Large intestine (tissue), 3 donors: ENCODE data around the gene ZBTB9. TPM values are rescaled to one million over a fixed set of nuclear protein-coding genes. Genes with fewer than 3 reads are reported as not detected.
A peak's percentile ranks its signal among the peaks of the same experiment; 100 is the strongest.

Source experiments
- DNase-seq, 2 donors: peaks; one replicate each; pipeline versions ENCODE4 v3.0.0 to v3.0.0-alpha.2; 2013
- H3K27ac ChIP-seq: one replicate; pipeline ENCODE4 v1.5.1; 2013; ENCODE audit warnings: low read length
- H3K27me3 ChIP-seq: 2 replicates; pipeline ENCODE4 v1.6.1; 2013; ENCODE audit warnings: low read length; ENCODE audit not compliant: control insufficient read depth, insufficient read depth
- H3K36me3 ChIP-seq: 2 replicates; pipeline ENCODE4 v1.6.1; 2013; ENCODE audit warnings: low read length; ENCODE audit not compliant: control insufficient read depth, insufficient read depth
- H3K4me1 ChIP-seq: one replicate; pipeline ENCODE4 v1.6.1; 2013; ENCODE audit warnings: low read length; ENCODE audit not compliant: control insufficient read depth, insufficient read depth
- H3K4me3 ChIP-seq: one replicate; pipeline ENCODE4 v1.5.1; 2013; ENCODE audit warnings: low read length
- H3K9me3 ChIP-seq: one replicate; pipeline ENCODE4 v1.6.1; 2013; ENCODE audit warnings: mild to moderate bottlenecking, low read depth, low read length, moderate library complexity; ENCODE audit not compliant: control insufficient read depth
- WGBS: methylation state at CpG from one replicate; pipeline ENCODE4 v1.1.5; 2013; ENCODE audit warnings: low lambda C conversion rate; ENCODE audit not compliant: insufficient coverage; 5-methylcytosine and 5-hydroxymethylcytosine counted together
- polyA plus RNA-seq: library from polyadenylated mRNA; unstranded; fragments of 120-200 nt; gene quantifications from one replicate; pipeline ENCODE4 v1.2.1, GENCODE V29; 2013

Gene ZBTB9
- polyA plus RNA-seq, 1 donor: 9.9 TPM

DNA sequence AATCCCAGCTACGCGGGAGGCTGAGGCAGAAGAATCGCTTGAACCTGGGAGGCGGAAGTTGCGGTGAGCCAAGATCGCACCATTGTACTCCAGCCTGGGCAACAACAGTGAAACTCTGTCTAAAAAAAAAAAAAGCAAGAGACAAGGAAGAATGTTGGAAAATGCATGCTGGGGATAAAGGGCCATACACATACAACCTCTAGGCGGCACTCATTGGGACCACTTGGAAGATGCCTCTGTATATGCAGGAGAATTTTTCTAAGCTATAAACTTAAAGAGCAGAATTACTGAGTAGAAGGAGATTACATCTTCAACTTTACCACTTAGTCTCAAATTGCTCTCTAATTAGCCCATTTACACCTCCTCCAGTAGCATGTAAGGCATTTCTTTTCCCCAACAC is 42.8 kb downstream of the ZBTB9 start:
- H3K9me3 ChIP-seq: no peaks in the 10 kb centered on the region
- no peak overlapping the region for H3K4me3 ChIP-seq
- H3K4me1 ChIP-seq: no peaks in the 10 kb centered on the region
- no peaks in the 10 kb centered on the region for H3K36me3 ChIP-seq
- no peak overlapping the region for H3K27ac ChIP-seq
- no peaks in the 10 kb centered on the region for H3K27me3 ChIP-seq
- 100% methylated on average over 1 of the region's 7 CpGs for WGBS
- DNase-seq: no peak

DNA sequence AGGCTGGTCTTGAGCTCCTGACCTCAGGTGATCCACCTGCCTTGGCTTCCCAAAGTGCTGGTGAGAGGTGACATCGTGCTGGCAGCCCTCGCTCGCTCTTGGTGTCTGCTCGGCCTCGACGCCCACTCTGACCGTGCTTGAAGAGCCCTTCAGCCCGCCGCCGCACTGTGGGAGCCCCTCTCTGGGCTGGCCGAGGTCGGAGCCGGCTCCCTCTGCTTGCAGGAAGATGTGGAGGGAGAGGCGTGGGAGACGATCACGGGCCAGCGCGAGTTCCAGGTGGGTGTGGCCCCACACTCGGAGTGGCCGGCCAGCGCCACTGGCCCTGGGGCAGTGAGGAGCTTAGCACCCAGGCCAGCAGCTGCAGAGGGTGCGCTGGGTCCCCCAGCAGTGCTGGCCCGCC is 48.1 kb downstream of the ZBTB9 start:
- peaks cover 6% of the 10 kb centered on the region for H3K9me3 ChIP-seq
- no peak overlapping the region for H3K27ac ChIP-seq
- DNase-seq: no peak
- no peaks in the 10 kb centered on the region for H3K36me3 ChIP-seq
- no CpG with 5 or more reads among the region's 23 CpGs for WGBS
- H3K27me3 ChIP-seq: no peaks in the 10 kb centered on the region
- no peaks in the 10 kb centered on the region for H3K4me1 ChIP-seq
- no peak overlapping the region for H3K4me3 ChIP-seq

DNA sequence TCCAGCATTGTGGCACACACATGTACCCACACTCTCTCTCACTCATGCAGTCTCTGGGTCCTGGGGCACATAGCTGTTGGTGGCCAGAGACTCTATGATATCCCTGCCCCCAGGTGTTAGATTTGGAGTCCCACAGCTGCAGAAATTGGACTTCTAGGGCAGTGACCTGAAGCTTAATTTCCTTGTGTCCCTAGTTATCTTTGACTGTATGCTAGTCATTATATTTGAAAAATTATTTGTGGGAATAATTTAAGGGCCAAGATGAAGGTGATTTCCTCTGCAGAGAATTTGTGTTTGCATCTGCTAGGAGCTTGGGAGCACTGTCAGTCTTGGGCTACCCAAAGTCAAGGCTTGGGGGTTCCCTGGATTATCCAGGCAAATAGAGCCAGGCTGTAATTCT is 50.1 kb downstream of the ZBTB9 start:
- no peaks in the 10 kb centered on the region for H3K27me3 ChIP-seq
- no peak for DNase-seq
- no peak overlapping the region for H3K27ac ChIP-seq
- H3K9me3 ChIP-seq: peaks cover 6% of the 10 kb centered on the region
- H3K4me1 ChIP-seq: no peaks in the 10 kb centered on the region
- H3K36me3 ChIP-seq: no peaks in the 10 kb centered on the region
- no peak overlapping the region for H3K4me3 ChIP-seq

DNA sequence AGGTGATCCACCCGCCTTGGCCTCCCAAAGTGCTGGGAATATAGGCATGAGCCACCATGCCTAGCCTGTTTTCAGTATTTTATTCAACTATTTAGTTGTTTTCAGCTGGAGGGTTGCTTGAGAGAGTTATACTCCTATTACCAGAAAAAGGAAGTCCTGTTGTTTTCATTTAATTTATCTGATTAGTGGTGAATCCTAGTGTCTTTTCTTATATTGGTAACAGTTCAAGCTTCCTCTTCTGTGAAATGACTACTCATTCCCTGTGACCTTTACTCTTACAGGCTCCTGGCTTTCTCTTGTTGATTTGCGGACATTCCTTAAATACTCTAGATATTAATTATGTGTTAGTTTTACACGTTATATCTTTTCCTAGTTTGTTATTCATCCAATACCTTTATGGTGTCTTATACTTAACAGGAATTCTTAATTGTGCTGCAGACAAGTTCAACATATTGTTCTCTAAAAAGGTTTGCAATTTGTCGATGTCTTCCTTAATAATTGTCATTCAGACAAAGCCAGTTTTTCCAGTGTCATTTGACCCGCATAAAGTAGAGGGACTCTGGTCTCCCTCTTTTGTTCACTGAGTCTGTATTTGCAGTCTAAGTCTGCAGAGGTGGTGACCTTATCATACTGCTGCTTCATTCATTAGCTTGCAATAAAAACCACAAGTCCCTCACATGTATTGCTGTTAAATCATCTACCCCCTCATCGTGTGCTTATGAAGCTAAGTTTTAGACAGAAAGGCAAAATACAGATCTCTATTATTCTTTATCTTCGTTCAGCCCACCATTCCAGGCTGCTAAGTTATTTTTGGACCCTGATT is 51.4 kb downstream of the ZBTB9 start:
- H3K4me1 ChIP-seq: no peaks in the 10 kb centered on the region
- 21% methylated on average over 5 of the region's 7 CpGs for WGBS
- no peak overlapping the region for H3K4me3 ChIP-seq
- peaks cover 6% of the 10 kb centered on the region for H3K9me3 ChIP-seq
- H3K27ac ChIP-seq: no peak overlapping the region
- no peaks in the 10 kb centered on the region for H3K27me3 ChIP-seq
- no peaks in the 10 kb centered on the region for H3K36me3 ChIP-seq
- DNase-seq: peak; percentile 9 to 42

Other genes starting within 250 kb of the ZBTB9 start
- 35.9 TPM for gene HSD17B8, start 249.9 kb upstream of the ZBTB9 start, polyA plus RNA-seq
- 43.2 TPM for gene RING1, start 246.1 kb upstream of the ZBTB9 start, polyA plus RNA-seq
- gene VPS52, start 182.7 kb upstream of the ZBTB9 start, polyA plus RNA-seq: 59.8 TPM
- gene RPS18, start 182.5 kb upstream of the ZBTB9 start, polyA plus RNA-seq: 5,002 TPM
- 5.7 TPM for gene B3GALT4, start 177.5 kb upstream of the ZBTB9 start, polyA plus RNA-seq
- gene WDR46, start 165.3 kb upstream of the ZBTB9 start, polyA plus RNA-seq: 37.7 TPM
- gene PFDN6, start 165.0 kb upstream of the ZBTB9 start, polyA plus RNA-seq: 80.5 TPM
- gene RGL2, start 155.6 kb upstream of the ZBTB9 start, polyA plus RNA-seq: 73.4 TPM
- 90.9 TPM for gene TAPBP, start 140.5 kb upstream of the ZBTB9 start, polyA plus RNA-seq
- 16.7 TPM for gene ZBTB22, start 136.8 kb upstream of the ZBTB9 start, polyA plus RNA-seq
- 33.9 TPM for gene DAXX, start 131.6 kb upstream of the ZBTB9 start, polyA plus RNA-seq
- gene KIFC1, start 62.8 kb upstream of the ZBTB9 start, polyA plus RNA-seq: 18.4 TPM
- gene PHF1, start 43.6 kb upstream of the ZBTB9 start, polyA plus RNA-seq: 50.1 TPM
- gene CUTA, start 36.5 kb upstream of the ZBTB9 start, polyA plus RNA-seq: 229 TPM
- gene SYNGAP1, start 34.5 kb upstream of the ZBTB9 start, polyA plus RNA-seq: 21.0 TPM
- gene BAK1, start 125.7 kb downstream of the ZBTB9 start, polyA plus RNA-seq: 16.3 TPM
- gene ITPR3, start 166.7 kb downstream of the ZBTB9 start, polyA plus RNA-seq: 49.6 TPM